ENCODE data around the gene CCNJ.
"Not testable (repeated sequence)": the region's sequence is repeated elsewhere in the genome, so short reads cannot be mapped to it uniquely, and the experiment has no call there.

The CCNJ gene

GRCh38 chr10:96043033-96043892 lies at the start of gene CCNJ:
CCNJ (plus strand) TSS chr10:96043583; CDS start chr10:96044394, 811 bp downstream.
- peak; percentile 78 for DNase-seq

GRCh38 chr10:95994376-95994775 lies 49.0 kb upstream of the CCNJ start:
- DNase-seq, result not testable (repeated sequence)

GRCh38 chr10:95998255-95998784 lies 45.1 kb upstream of the CCNJ start:
- no peak for DNase-seq

GRCh38 chr10:96013956-96014355 lies 29.4 kb upstream of the CCNJ start:
- DNase-seq, result no peak

GRCh38 chr10:96014473-96015102 lies 28.8 kb upstream of the CCNJ start:
- DNase-seq, result no peak

GRCh38 chr10:96017191-96017687 lies 26.1 kb upstream of the CCNJ start:
- DNase-seq, result peak; percentile 20

GRCh38 chr10:96021332-96021731 lies 22.1 kb upstream of the CCNJ start:
- DNase-seq, result no peak

- DNase-seq, result no peak
Measured at GRCh38 chr10:96022739-96023138, 20.6 kb upstream of the CCNJ start.

- DNase-seq, result no peak
Measured at GRCh38 chr10:96023168-96023567, 20.2 kb upstream of the CCNJ start.

GRCh38 chr10:96025566-96025965 lies 17.8 kb upstream of the CCNJ start:
- DNase-seq, result no peak

- DNase-seq, result no peak
Measured at GRCh38 chr10:96034625-96035024, 8.8 kb upstream of the CCNJ start.

- no peak for DNase-seq
Measured at GRCh38 chr10:96038476-96039387, 4.7 kb upstream of the CCNJ start.

- DNase-seq, result no peak
Measured at GRCh38 chr10:96041146-96041545, 2.2 kb upstream of the CCNJ start.

GRCh38 chr10:96043893-96044715 lies 721 bp downstream of the CCNJ start:
- peak; percentile 12 for DNase-seq

- no peak for DNase-seq
Measured at GRCh38 chr10:96044736-96045135, 1.4 kb downstream of the CCNJ start.

- no peak for DNase-seq
Measured at GRCh38 chr10:96046546-96046945, 3.2 kb downstream of the CCNJ start.

GRCh38 chr10:96047004-96047649 lies 3.7 kb downstream of the CCNJ start:
- DNase-seq, result no peak

GRCh38 chr10:96047925-96048324 lies 4.5 kb downstream of the CCNJ start:
- not testable (repeated sequence) for DNase-seq

GRCh38 chr10:96049340-96049739 lies 6.0 kb downstream of the CCNJ start:
- no peak for DNase-seq

- no peak for DNase-seq
Measured at GRCh38 chr10:96053985-96054384, 10.6 kb downstream of the CCNJ start.

- no peak for DNase-seq
Measured at GRCh38 chr10:96056787-96057186, 13.4 kb downstream of the CCNJ start.

All from COR-L47 (cell line).